ENCODE measurements around the gene HIVEP1.

GRCh38 chr6:12102350-12102749 is 90.2 kb downstream of the HIVEP1 start:
- TF ChIP-seq CTCF (IDR thresholded peaks at IDR 0.05) (no peak), POLR2A (IDR thresholded peaks at IDR 0.05) (no peak)

Data from upper lobe of left lung (tissue), 4 donors.